Superior temporal gyrus (tissue), 1 donor: ENCODE data around the gene MATR3.

Source experiments
- DNase-seq: peaks from one replicate; pipeline ENCODE4 v3.0.0-alpha.2; 2016; ENCODE audit errors: extremely low spot score

MATR3 gene

GRCh38 chr5:139272471-139273321, 20.8 kb upstream of the MATR3 start:
- DNase-seq = peak; percentile 63

GRCh38 chr5:139273322-139273571, 20.3 kb upstream of the MATR3 start:
- no peak for DNase-seq

GRCh38 chr5:139273572-139274289, 19.8 kb upstream of the MATR3 start:
- peak; percentile 88 for DNase-seq

- no peak for DNase-seq
These were observed 18.0 kb upstream of the MATR3 start for GRCh38 chr5:139275536-139275935.

GRCh38 chr5:139275956-139276355, 17.6 kb upstream of the MATR3 start:
- DNase-seq = no peak

GRCh38 chr5:139276426-139276825, 17.1 kb upstream of the MATR3 start:
- DNase-seq = no peak

- DNase-seq = peak; percentile 65
These were observed 16.4 kb upstream of the MATR3 start for GRCh38 chr5:139277171-139277570.

DNA sequence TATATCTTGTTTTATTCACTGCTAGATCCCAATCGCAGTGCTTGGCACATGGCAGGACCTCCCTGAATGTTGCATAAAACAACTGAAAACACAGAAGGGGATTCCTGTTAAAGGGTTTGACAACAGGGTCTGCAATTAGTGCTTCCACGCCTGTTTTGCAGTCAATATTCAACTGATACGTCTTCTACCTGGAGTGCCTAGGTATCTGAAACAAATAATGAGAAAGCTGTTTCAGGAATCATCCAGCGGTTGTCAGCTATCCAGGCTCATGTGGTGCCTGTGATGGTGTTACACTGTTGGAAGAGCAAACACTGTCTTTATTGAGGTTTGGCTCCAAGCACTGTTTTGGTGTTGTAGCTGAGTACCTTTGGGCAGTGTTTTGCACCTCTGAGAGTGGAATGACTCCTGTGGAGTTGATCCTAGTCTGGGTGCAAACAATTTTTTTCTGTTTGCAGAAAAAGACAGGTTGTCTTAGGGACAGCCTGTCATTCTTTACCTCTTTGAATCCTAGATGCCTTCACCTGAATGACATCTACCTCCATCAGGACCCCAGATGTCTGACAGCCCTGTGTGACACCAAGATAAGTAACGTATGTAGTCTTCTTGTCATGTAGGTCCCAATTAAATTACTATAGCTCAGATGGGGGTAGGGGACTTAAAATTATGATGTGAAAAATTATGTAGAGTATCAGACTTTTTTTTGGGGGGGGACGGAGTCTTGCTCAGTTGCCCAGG, 14.8 kb upstream of the MATR3 start:
- no peak for DNase-seq

GRCh38 chr5:139282197-139282557, 11.4 kb upstream of the MATR3 start:
- no peak for DNase-seq

GRCh38 chr5:139283252-139284166, 10.0 kb upstream of the MATR3 start:
- DNase-seq = no peak

GRCh38 chr5:139284295-139284694, 9.2 kb upstream of the MATR3 start:
- no peak for DNase-seq

DNA sequence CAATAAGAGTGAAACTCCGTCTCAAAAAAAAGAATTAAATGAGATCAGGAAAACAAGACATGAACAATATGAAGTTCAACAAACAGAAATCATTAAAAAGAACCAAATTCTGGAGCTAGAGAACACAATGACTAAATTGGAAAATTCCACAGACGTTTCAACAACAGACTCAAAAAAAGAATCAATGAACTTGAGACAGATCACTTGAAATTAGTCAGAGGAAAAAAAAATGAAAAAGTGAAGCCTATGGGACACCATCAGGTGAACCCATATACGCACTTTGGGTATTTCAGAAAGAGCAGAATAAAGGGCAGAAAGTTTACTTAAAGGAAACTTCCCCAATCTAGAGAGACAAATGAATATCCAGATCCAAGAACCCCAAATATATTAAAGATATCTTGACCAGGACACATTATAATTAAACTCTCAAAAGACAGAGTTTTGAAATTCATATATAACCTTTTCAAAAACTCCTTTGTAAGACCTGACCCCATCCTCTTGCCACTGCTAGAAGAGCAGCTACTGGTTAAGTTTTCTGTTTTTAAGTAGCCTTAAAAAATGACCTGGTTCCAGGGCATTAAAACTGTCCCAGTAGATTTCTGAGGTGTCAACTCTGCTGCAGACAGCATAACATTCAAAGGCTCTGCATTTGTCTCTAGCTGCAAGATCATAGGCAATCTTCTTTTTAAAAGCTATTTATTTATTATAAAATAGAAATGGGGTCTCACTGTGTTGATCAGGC, 7.7 kb upstream of the MATR3 start:
- DNase-seq = no peak

GRCh38 chr5:139287890-139288635, 5.5 kb upstream of the MATR3 start:
- no peak for DNase-seq

DNA sequence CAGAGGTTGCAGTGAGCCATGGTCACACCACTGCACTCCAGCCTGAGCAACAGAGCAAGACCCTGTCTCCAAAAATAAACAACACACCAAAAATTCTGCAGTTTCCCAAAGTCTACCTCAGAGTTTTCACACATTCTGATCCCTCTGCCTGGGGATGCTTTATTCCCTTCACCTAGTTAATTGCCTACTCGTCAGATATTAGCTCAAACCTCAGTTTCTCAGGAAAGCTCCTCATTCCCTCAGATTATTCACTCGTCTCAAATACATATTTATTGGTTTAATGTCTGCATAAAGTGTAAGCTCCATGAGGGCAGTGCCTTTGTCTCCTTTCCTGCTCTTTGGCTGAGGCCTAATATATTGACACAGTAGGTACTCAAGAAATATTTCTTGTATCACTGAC, 2.5 kb upstream of the MATR3 start:
- DNase-seq = no peak

GRCh38 chr5:139293202-139293506, 386 bp upstream of the MATR3 start:
- no peak for DNase-seq

DNA sequence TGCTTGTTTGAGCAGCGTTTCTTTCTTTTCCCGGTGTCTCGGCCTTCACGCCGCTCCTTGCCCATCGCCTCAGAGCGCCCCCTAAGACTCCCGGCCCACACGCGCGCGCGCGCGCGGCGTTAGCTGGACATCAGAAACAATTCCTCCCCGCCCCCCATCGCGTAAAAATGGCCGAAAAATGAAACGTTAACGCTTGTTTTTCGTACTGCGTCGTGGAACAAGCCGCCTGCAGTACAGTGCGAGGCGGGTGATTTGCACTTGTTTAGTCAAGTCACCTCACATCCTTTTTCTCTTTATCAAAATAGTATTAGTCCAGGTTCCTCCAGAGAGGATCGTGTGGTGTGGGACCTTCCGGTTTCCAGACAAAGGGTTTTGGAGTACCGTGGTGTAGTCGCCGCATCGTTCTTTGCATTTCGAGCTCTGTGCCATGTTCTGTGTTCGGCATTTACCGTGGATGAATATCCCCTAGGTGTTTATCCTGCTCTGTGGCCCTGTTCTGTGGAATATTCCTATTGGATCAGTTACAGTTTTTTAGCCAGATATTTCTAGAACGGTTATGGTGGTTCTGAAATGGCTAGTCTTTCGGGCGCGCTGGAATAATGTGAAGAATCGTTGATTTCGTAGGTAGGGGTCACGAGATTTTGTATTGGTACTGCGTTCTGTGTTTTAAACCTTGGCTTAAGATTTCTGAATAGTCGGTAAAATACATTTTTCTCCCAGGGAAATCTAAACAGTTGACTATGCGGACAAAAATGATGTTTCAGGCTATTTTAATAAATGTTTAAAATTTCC, 1.0 kb downstream of the MATR3 start:
- DNase-seq = peak; percentile 81

- DNase-seq = no peak
These were observed 2.0 kb downstream of the MATR3 start for GRCh38 chr5:139295346-139296057.

- no peak for DNase-seq
These were observed 2.7 kb downstream of the MATR3 start for GRCh38 chr5:139296198-139296597.

GRCh38 chr5:139296862-139297326, 3.4 kb downstream of the MATR3 start:
- no peak for DNase-seq
